ENCODE data around the gene MEMO1. TPM values are rescaled to one million over a fixed set of nuclear protein-coding genes. Genes with fewer than 3 reads are reported as not detected.
A peak's percentile ranks its signal among the peaks of the same experiment; 100 is the strongest.

MEMO1 gene
- total and polyA plus RNA-seq, 4 donors = 22.4 to 32.9 (median 27.3) TPM

- Histone ChIP-seq H3K9ac (ENCODE audit: low read depth in 1 of 2, low read length in 2 of 2) (peak overlapping the region; percentile 49 to 78), H3K27ac (ENCODE audit: low read depth in 1 of 2, low read length in 2 of 2) (peak overlapping the region; percentile 80 to 92), H3K9me3 (ENCODE audit: control insufficient read depth in 4 of 4, low read length in 3 of 4) (no peaks in the 10 kb centered on the region), H3K36me3 (ENCODE audit: control insufficient read depth in 4 of 4, insufficient read depth in 3 of 4, low read depth in 1 of 4, low read length in 3 of 4) (no peaks in the 10 kb centered on the region), H3K4me1 (ENCODE audit: control insufficient read depth in 4 of 4, insufficient read depth in 4 of 4, low read length in 3 of 4) (peaks cover 8 to 54% (median 41%) of the 10 kb centered on the region in 4 donors), H3K27me3 (ENCODE audit: control insufficient read depth in 4 of 4, insufficient read depth in 4 of 4, low read length in 3 of 4) (no peaks in the 10 kb centered on the region), H3K4me3 (ENCODE audit: low read depth in 1 of 3, low read length in 3 of 3) (peak overlapping the region; percentile 78 to 99 (median 84))
- TF ChIP-seq HNF4A (conservative IDR thresholded peaks at IDR 0.05) (no peak), YY1 (IDR thresholded peaks at IDR 0.05) (no peak), TAF1 (conservative IDR thresholded peaks at IDR 0.05) (no peak), REST (IDR thresholded peaks at IDR 0.05) (no peak), ATF3 (IDR thresholded peaks at IDR 0.05) (no peak), FOXA1 (IDR thresholded peaks at IDR 0.05) (no peak), FOXA2 (IDR thresholded peaks at IDR 0.05) (no peak), RXRA (IDR thresholded peaks at IDR 0.05) (no peak), NR2F2 (IDR thresholded peaks at IDR 0.05) (no peak), GABPA (IDR thresholded peaks at IDR 0.05 in 1 of 2, conservative IDR thresholded peaks at IDR 0.05 in 1 of 2) (no peak), EGR1 (IDR thresholded peaks at IDR 0.05; ENCODE audit: low read depth in 2 of 2) (no peak), RAD21 (IDR thresholded peaks at IDR 0.05) (no peak), JUND (IDR thresholded peaks at IDR 0.05) (no peak), SP1 (IDR thresholded peaks at IDR 0.05) (no peak), HNF4G (IDR thresholded peaks at IDR 0.05) (no peak)
- TF ChIP-seq, protein P1, sequence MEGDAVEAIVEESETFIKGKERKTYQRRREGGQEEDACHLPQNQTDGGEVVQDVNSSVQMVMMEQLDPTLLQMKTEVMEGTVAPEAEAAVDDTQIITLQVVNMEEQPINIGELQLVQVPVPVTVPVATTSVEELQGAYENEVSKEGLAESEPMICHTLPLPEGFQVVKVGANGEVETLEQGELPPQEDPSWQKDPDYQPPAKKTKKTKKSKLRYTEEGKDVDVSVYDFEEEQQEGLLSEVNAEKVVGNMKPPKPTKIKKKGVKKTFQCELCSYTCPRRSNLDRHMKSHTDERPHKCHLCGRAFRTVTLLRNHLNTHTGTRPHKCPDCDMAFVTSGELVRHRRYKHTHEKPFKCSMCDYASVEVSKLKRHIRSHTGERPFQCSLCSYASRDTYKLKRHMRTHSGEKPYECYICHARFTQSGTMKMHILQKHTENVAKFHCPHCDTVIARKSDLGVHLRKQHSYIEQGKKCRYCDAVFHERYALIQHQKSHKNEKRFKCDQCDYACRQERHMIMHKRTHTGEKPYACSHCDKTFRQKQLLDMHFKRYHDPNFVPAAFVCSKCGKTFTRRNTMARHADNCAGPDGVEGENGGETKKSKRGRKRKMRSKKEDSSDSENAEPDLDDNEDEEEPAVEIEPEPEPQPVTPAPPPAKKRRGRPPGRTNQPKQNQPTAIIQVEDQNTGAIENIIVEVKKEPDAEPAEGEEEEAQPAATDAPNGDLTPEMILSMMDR (IDR thresholded peaks at IDR 0.05; ENCODE audit: low read depth, low read length, missing input control) = no peak
- TF ChIP-seq, protein P2, sequence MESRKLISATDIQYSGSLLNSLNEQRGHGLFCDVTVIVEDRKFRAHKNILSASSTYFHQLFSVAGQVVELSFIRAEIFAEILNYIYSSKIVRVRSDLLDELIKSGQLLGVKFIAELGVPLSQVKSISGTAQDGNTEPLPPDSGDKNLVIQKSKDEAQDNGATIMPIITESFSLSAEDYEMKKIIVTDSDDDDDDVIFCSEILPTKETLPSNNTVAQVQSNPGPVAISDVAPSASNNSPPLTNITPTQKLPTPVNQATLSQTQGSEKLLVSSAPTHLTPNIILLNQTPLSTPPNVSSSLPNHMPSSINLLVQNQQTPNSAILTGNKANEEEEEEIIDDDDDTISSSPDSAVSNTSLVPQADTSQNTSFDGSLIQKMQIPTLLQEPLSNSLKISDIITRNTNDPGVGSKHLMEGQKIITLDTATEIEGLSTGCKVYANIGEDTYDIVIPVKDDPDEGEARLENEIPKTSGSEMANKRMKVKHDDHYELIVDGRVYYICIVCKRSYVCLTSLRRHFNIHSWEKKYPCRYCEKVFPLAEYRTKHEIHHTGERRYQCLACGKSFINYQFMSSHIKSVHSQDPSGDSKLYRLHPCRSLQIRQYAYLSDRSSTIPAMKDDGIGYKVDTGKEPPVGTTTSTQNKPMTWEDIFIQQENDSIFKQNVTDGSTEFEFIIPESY (IDR thresholded peaks at IDR 0.05) = no peak
- TF ChIP-seq, protein P3, sequence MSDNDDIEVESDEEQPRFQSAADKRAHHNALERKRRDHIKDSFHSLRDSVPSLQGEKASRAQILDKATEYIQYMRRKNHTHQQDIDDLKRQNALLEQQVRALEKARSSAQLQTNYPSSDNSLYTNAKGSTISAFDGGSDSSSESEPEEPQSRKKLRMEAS (IDR thresholded peaks at IDR 0.05) = no peak
- under 1% methylated on average over 91 of the region's 91 CpGs for WGBS
- peak; percentile 44 for DNase-seq (ENCODE audit: low spot score)
Measured at GRCh38 chr2:32009516-32010256, 1.1 kb downstream of the MEMO1 start.

Measured in liver (tissue), 9 donors.